ENCODE results near the gene DLG2.
"Not testable (repeated sequence)": the region's sequence is repeated elsewhere in the genome, so short reads cannot be mapped to it uniquely, and the experiment has no call there.

The DLG2 gene

DNA sequence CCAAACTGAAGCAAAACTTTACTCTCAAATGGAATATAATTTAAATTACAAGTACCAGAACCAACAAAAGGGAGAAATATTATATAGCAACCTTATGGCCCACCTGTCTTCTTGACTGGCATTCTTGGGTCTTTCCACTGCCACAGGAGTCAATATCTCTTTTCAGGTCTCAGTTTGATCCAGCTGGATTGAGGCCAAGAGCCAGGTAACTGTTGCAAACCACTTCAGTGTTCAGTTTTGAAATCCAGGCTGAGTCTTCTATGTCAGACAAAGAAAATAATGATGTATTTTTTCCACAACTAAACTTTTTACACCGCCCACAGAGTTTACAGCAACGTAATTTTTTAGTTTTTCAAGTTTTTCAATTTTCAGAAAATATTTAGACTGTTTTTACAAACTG, 648 bp downstream of the DLG2 start:
- Mint-ChIP-seq H3K27me3 (ENCODE audit: low read depth, poor library complexity) (peaks cover 5% of the 10 kb centered on the region), H3K9me3 (no peaks in the 10 kb centered on the region), H3K4me3 (peak overlapping the region; percentile 98), H3K4me1 (peaks cover 29% of the 10 kb centered on the region), H3K27ac (no peak overlapping the region), H3K36me3 (ENCODE audit: low read depth) (peaks cover 6% of the 10 kb centered on the region)
- no peak for DNase-seq
- TF ChIP-seq, protein P1, sequence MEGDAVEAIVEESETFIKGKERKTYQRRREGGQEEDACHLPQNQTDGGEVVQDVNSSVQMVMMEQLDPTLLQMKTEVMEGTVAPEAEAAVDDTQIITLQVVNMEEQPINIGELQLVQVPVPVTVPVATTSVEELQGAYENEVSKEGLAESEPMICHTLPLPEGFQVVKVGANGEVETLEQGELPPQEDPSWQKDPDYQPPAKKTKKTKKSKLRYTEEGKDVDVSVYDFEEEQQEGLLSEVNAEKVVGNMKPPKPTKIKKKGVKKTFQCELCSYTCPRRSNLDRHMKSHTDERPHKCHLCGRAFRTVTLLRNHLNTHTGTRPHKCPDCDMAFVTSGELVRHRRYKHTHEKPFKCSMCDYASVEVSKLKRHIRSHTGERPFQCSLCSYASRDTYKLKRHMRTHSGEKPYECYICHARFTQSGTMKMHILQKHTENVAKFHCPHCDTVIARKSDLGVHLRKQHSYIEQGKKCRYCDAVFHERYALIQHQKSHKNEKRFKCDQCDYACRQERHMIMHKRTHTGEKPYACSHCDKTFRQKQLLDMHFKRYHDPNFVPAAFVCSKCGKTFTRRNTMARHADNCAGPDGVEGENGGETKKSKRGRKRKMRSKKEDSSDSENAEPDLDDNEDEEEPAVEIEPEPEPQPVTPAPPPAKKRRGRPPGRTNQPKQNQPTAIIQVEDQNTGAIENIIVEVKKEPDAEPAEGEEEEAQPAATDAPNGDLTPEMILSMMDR (IDR thresholded peaks at IDR 0.05) = no peak

DNA sequence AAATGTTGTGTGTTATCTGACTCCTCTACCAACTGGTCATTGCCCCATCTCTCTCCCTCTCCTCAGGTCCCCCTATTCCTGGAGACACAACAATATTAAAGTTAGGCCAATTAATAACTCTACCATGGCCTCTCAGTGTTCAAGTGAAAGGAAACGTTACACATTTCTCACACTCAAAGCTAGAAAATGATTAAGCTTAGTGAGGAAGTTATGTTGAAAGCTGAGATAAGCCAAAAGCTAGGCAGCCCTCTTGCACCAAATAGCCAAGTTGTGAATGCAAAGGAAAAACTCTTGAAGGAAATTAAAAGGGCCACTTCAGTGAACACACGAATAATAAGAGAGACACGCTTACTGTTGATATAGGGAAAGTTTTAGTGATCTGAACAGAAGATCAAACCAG, 6.9 kb downstream of the DLG2 start:
- Mint-ChIP-seq H3K27me3 (ENCODE audit: low read depth, poor library complexity) (peaks cover 10% of the 10 kb centered on the region), H3K27ac (no peak overlapping the region), H3K4me1 (no peaks in the 10 kb centered on the region), H3K4me3 (no peak overlapping the region), H3K9me3 (no peaks in the 10 kb centered on the region), H3K36me3 (ENCODE audit: low read depth) (peaks cover 4% of the 10 kb centered on the region)
- TF ChIP-seq, protein P1 (IDR thresholded peaks at IDR 0.05) = no peak
- DNase-seq = no peak

DNA sequence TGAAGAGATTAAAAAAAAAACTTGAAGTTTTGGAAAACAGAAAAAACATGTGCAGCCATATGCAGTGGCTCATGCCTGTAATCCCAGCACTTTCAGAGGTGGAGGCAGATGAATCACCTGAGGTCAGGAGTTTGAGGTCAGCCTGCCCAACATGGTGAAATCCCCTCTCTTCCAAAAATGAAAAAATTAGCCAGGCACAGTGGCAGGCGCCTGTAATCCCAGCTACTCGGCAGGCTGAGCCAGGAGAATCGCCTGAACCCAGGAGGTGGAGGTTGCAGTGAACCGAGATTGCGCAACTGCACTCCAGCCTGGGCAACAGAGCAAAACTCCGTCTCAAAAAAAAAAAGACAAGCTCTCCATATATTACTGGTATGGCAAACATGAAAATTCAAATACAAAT, 7.6 kb downstream of the DLG2 start:
- no peaks in the 10 kb centered on the region for H3K9me3 Mint-ChIP-seq
- no peaks in the 10 kb centered on the region for H3K4me1 Mint-ChIP-seq
- H3K36me3 Mint-ChIP-seq (ENCODE audit: low read depth) = peaks cover 4% of the 10 kb centered on the region
- H3K27ac Mint-ChIP-seq = no peak overlapping the region
- H3K4me3 Mint-ChIP-seq = no peak overlapping the region
- DNase-seq = no peak
- peaks cover 5% of the 10 kb centered on the region for H3K27me3 Mint-ChIP-seq (ENCODE audit: low read depth, poor library complexity)
- TF ChIP-seq, protein P1 (IDR thresholded peaks at IDR 0.05) = no peak

DNA sequence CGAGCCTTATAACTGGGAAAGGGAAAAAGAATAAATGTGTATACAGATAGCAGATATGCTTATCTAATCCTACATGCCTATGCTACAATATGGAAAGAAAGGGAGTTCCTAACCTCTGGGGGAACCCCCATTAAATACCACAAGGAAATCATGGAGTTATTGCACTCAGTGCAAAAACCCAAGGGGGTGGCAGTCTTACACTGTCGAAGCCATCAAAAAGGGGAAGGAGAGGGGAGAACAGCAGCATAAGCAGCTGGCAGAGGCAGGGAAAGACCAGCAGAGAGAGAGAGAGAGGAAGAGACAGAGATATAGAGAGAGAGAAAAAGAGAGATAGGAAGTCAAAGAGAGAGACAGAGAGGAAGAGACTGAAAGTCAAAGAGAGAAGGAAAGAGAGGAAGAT, 15.5 kb downstream of the DLG2 start:
- peaks cover 14% of the 10 kb centered on the region for H3K9me3 Mint-ChIP-seq
- not testable (repeated sequence) for H3K4me3 Mint-ChIP-seq; DNase-seq; H3K27me3 Mint-ChIP-seq (ENCODE audit: low read depth, poor library complexity); H3K4me1 Mint-ChIP-seq; H3K27ac Mint-ChIP-seq; H3K36me3 Mint-ChIP-seq (ENCODE audit: low read depth)

DNA sequence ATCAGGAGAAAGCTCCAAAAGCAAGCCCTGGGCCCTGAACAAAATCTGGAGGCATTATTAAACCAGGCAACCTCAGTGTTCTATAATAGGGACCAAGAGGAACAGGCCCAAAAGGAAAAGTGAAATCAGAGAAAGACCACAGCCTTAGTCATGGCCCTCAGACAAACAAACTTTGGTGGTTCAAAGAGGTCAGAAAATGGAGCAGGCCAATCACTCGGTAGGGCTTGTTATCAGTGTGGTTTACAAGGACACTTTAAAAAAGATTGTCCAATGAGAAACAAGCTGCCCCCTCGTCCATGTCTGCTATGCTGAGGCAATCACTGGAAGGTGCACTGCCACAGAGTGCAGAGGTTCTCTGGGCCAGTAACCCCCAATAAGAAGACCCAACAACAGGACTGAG, 17.9 kb downstream of the DLG2 start:
- not testable (repeated sequence) for H3K4me3 Mint-ChIP-seq

DNA sequence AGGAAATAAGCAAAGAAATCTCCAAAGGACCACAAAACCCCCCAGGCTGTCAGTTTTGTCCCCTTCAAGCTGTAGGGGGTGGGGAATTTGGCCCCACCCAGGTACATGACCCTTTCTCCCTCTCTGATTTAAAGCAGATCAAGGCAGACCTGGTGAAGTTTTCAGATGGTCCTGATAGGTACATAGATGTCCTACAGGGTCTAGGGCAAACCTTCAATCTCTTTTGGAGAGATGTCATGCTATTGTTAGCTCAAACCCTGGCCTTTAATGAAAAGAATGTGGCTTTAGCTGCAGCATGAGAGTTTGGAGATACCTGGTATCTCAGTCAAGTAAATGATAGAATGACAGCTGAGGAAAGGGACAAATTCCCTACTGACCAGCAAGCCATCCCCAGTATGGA, 18.5 kb downstream of the DLG2 start:
- DNase-seq; H3K4me1 Mint-ChIP-seq; H3K27ac Mint-ChIP-seq; H3K27me3 Mint-ChIP-seq (ENCODE audit: low read depth, poor library complexity); H3K4me3 Mint-ChIP-seq; H3K36me3 Mint-ChIP-seq (ENCODE audit: low read depth): not testable (repeated sequence)
- H3K9me3 Mint-ChIP-seq = peaks cover 12% of the 10 kb centered on the region

More for the DNA sequence above, 17.9 kb downstream of the DLG2 start:
- H3K9me3 Mint-ChIP-seq = peaks cover 16% of the 10 kb centered on the region
- H3K27ac Mint-ChIP-seq; H3K27me3 Mint-ChIP-seq (ENCODE audit: low read depth, poor library complexity); H3K36me3 Mint-ChIP-seq (ENCODE audit: low read depth); DNase-seq; H3K4me1 Mint-ChIP-seq: not testable (repeated sequence)

DNA sequence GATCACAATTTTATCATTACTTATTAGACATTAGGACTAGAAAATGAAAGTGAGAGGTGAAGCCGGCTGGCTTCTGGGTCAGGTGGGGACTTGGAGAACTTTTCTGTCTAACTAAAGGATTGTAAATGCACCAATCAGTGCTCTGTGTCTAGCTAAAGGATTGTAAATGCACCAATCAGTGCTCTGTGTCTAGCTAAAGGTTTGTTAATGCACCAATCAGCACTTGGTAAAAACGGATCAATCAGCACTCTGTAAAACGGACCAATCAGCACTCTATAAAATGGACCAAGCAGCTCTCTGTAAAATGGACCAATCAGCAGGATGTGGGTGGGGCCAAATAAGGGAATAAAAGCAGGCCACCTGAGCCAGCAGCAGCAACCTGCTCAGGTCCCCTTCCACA, 20.9 kb downstream of the DLG2 start:
- not testable (repeated sequence) for H3K36me3 Mint-ChIP-seq (ENCODE audit: low read depth); H3K27me3 Mint-ChIP-seq (ENCODE audit: low read depth, poor library complexity); H3K27ac Mint-ChIP-seq; H3K4me1 Mint-ChIP-seq; H3K4me3 Mint-ChIP-seq; DNase-seq
- H3K9me3 Mint-ChIP-seq = peaks cover 12% of the 10 kb centered on the region

DNA sequence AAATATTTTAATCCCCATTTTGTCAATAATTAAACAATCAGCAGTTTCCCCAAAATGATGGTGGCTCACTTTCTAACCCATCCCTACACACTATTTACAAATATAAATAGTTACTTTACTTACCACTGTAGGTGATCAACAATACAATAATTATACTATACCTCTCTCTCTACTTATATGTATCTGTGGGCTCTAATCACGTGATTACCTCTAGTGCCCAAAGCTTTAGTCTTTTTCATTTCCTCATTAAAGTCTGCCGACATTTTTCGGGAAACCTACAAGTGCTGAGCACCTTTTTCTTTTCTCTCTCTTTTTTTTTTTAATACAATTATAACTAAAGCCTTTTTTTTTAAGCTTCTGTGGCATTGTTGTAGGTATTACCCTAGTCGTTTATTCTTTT, 23.9 kb downstream of the DLG2 start:
- H3K27ac Mint-ChIP-seq = no peak overlapping the region
- TF ChIP-seq, protein P1 (IDR thresholded peaks at IDR 0.05) = no peak
- no peak overlapping the region for H3K4me3 Mint-ChIP-seq
- H3K9me3 Mint-ChIP-seq = peaks cover 12% of the 10 kb centered on the region
- no peaks in the 10 kb centered on the region for H3K36me3 Mint-ChIP-seq (ENCODE audit: low read depth)
- peaks cover 6% of the 10 kb centered on the region for H3K27me3 Mint-ChIP-seq (ENCODE audit: low read depth, poor library complexity)
- no peaks in the 10 kb centered on the region for H3K4me1 Mint-ChIP-seq
- no peak for DNase-seq

Measured in nephron progenitor cell (in vitro differentiated cells).